Small intestine (tissue), 7 donors: ENCODE data around the gene HSBP1. TPM values are rescaled to one million over a fixed set of nuclear protein-coding genes. Genes with fewer than 3 reads are reported as not detected.

Experiments
- DNase-seq, 2 donors: peaks; one replicate each; pipeline versions ENCODE4 v3.0.0 to v3.0.0-alpha.2; 2013
- FAIRE-seq: peaks from 2 replicates; lab custom pipeline; 2012; peaks lifted over from hg19 to GRCh38; lab: Jason Lieb, UNC
- H3K27ac ChIP-seq, 3 donors: one replicate each; pipeline ENCODE4 v1.5.1; 2013; ENCODE audit warnings: low read length in 2 of 3, mild to moderate bottlenecking in 2 of 3, control low read depth in 1 of 3, inconsistent platforms in 1 of 3, low read depth in 1 of 3, moderate library complexity in 1 of 3
- H3K27me3 ChIP-seq, 3 donors: one replicate each; pipeline ENCODE4 v1.6.1; 2013; ENCODE audit warnings: low read length in 3 of 3, inconsistent platforms in 1 of 3; ENCODE audit not compliant: control insufficient read depth in 3 of 3, insufficient read depth in 3 of 3
- H3K36me3 ChIP-seq, 3 donors: one replicate each; pipeline ENCODE4 v1.6.1; 2013; ENCODE audit warnings: low read length in 3 of 3, inconsistent platforms in 1 of 3, low read depth in 1 of 3, mild to moderate bottlenecking in 1 of 3, moderate library complexity in 1 of 3; ENCODE audit not compliant: control insufficient read depth in 3 of 3, insufficient read depth in 2 of 3
- H3K4me1 ChIP-seq, 3 donors: one replicate each; pipeline ENCODE4 v1.6.1; 2013; ENCODE audit warnings: low read length in 2 of 3, inconsistent platforms in 1 of 3, low read depth in 1 of 3, mild to moderate bottlenecking in 1 of 3, moderate library complexity in 1 of 3; ENCODE audit not compliant: control insufficient read depth in 3 of 3, insufficient read depth in 2 of 3
- H3K4me3 ChIP-seq, 3 donors: one replicate each; pipeline ENCODE4 v1.5.1; 2013; ENCODE audit warnings: low read length in 3 of 3, control low read depth in 1 of 3, inconsistent platforms in 1 of 3, low read depth in 1 of 3, mild to moderate bottlenecking in 1 of 3, moderate library complexity in 1 of 3
- H3K9me3 ChIP-seq, 2 donors: one replicate each; pipeline ENCODE4 v1.6.1; 2013; ENCODE audit warnings: low read depth in 1 of 2, low read length in 1 of 2; ENCODE audit not compliant: control insufficient read depth in 2 of 2, insufficient read depth in 1 of 2
- WGBS, 3 donors: extraction: QIAGEN DNeasy Blood & Tissue Kit; methylation state at CpG; one replicate each; pipeline ENCODE4 v1.1.7; 2013; 5-methylcytosine and 5-hydroxymethylcytosine counted together
- polyA plus RNA-seq, 4 donors: library from polyadenylated mRNA; stranded (reverse) in 3 of 4; unstranded in 1 of 4; fragments of 200-250 nt in 3 of 4; fragments of 120-200 nt in 1 of 4; gene quantifications; one replicate each; pipeline versions ENCODE4 v1.2.1 to v1.2.3, GENCODE V29; 2013
- donor health status: healthy with polysubstance abuse.
- donor health status: control.
- donor health status: control.
- donor health status: Bipolar disorder and iron deficiency.
- donor health status: healthy.

HSBP1 gene
- polyA plus RNA-seq, 4 donors = 30.5 to 113 (median 44.4) TPM

DNA sequence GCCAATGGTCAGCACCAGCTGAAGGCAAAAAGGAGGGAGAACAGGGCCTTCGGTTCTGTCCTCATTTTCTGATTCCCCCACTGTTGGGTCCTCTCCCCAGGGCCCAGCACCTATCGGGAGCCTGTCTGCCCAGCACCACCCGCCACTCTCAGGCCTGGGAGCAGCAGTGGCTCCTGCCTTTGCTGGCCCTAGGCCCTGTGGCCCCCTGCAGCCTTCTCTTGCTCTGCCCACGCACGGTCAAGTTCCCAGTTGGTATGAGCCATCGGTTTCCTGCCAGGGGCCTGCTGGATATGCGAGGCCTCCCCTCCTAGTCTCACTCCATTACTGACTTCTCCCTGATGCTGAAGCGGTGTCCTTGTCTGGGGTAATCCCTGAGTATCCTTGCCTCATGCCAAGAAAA is 37.5 kb downstream of the HSBP1 start:
- Histone ChIP-seq H3K36me3 (no peaks in the 10 kb centered on the region), H3K4me1 (peaks cover 0 to 8% (median 0%) of the 10 kb centered on the region in 3 donors), H3K4me3 (no peak overlapping the region), H3K9me3 (no peaks in the 10 kb centered on the region), H3K27me3 (no peaks in the 10 kb centered on the region), H3K27ac (no peak overlapping the region)
- DNase-seq = no peak
- no peak for FAIRE-seq
- 92 to 98% (median 95%) methylated on average over 8 of the region's 8 CpGs for whole genome bisulfite sequencing, 3 donors

DNA sequence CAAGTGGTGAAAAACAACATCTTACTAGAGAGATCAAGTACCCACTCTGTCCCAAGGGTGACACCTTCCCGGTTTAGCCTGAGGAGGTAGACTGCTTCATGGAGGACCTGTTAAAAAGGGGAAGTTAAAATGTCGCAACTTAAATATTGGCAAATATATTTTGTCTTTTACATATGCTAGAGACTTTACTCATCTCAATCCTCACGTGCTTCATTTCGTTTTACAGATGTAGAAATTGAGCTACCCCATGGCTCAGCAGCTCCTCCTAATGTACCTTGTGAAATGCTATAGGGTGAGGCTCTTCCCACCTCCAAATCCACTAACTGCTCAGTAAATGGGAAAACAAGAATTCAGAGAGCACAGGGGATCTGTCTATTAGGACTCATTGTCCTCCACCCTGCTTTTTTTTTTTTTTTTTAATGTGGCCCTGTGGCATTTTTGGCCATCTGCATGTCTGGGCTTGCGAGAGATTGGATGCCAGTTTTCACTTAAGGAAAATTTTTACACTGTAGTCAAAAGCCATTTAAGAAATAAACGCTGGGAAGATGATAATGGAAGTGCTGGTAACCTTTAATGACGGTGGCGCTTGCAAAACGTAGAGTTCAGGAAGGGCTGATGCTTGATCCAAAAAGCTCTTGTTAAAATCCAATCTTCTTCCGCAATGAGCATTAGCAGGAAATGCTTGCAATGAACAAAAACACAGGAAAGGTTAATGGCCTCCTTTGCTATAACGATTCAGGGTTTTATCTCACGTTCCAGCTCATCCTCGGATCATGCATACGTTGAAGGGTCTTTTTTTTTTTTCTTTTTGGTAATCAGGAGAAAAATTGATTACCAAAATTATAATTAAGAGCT is 39.8 kb downstream of the HSBP1 start:
- no peak overlapping the region for H3K27ac ChIP-seq
- no peak for FAIRE-seq
- H3K9me3 ChIP-seq = peaks cover 0 to 5% of the 10 kb centered on the region in 2 donors
- no peak overlapping the region for H3K4me3 ChIP-seq
- WGBS, 3 donors = 76 to 88% (median 80%) methylated on average over 14 of the region's 14 CpGs
- H3K27me3 ChIP-seq = no peaks in the 10 kb centered on the region
- no peak for DNase-seq
- H3K4me1 ChIP-seq = peaks cover 0 to 8% (median 0%) of the 10 kb centered on the region in 3 donors
- no peaks in the 10 kb centered on the region for H3K36me3 ChIP-seq

DNA sequence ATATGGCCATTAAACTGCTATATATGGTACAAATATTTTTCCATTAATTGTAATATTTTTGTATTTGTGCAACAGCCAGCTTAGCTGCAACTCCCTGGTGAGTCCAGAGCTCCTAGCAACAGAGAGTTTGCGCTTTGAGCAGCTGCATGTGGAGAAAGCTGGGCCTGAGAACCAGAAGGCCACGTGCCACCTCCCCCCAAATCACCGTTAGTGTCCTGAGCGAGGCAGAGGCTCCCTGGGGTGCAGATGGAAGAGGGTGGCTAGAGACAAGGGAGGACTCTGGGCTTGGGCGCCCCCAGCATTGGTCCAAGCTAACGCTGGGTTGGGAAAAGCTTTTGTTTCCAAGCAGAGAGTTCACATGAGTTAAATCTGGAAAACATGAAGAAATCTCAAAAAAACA is 41.6 kb downstream of the HSBP1 start:
- FAIRE-seq = no peak
- 81 to 90% (median 88%) methylated on average over 6 of the region's 6 CpGs for WGBS, 3 donors
- peaks cover 0 to 5% of the 10 kb centered on the region in 2 donors for H3K9me3 ChIP-seq

DNA sequence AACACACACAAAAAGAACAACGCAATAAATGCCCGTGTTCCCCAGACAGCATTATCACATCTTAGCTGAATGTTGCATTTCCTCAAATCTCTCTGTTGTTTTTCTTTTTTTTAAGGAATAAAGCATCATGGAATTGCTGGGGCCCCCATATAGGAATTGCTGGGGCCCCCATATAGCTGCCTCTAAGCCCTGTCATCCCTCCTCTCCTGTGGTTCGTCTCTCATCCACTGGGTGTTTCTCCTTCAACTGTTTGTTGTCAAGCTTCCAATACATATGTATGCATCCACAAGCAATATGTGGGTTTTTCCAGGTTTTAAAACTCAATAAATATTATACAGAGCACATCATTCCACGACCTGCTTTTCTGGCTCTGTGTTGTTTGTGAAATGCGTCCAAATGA is 43.2 kb downstream of the HSBP1 start:
- Histone ChIP-seq H3K27me3 (peaks cover 0 to 5% (median 0%) of the 10 kb centered on the region in 3 donors), H3K36me3 (no peaks in the 10 kb centered on the region), H3K9me3 (peaks cover 0 to 5% of the 10 kb centered on the region in 2 donors), H3K4me1 (no peaks in the 10 kb centered on the region), H3K27ac (no peak overlapping the region), H3K4me3 (no peak overlapping the region)
- FAIRE-seq = no peak
- WGBS, 3 donors = 62 to 76% (median 64%) methylated on average over 5 of the region's 5 CpGs
- DNase-seq = no peak

More for the DNA sequence above, 41.6 kb downstream of the HSBP1 start:
- H3K4me1 ChIP-seq = no peaks in the 10 kb centered on the region
- no peak overlapping the region for H3K4me3 ChIP-seq
- no peak for DNase-seq
- H3K27ac ChIP-seq = no peak overlapping the region
- H3K36me3 ChIP-seq = no peaks in the 10 kb centered on the region
- H3K27me3 ChIP-seq = peaks cover 0 to 2% (median 0%) of the 10 kb centered on the region in 3 donors

DNA sequence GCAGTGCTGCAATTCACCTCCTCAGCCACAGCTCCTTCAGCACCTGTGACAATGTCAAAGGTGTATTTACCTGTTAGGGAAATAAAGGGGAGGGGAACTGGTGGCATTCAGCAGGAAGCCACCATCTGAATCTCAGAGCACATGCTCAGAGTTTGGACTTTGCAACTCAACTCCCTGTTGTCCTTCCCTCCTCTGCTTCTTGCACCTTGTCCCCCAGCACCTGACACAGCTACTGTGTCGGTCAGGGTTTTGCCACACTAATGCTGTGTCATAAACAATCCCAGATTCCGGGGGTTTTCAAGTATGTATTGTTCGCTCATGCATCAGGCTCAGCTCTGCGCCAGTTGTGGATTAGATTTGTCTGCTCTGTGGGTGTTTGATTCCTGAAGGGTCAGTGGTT is 43.7 kb downstream of the HSBP1 start:
- FAIRE-seq (no peak), DNase-seq (peak; percentile 77 to 88)
- no peaks in the 10 kb centered on the region for H3K36me3 ChIP-seq
- H3K27ac ChIP-seq = peak overlapping the region in 1 of 3 donors; percentile 44
- H3K9me3 ChIP-seq = peaks cover 0 to 5% of the 10 kb centered on the region in 2 donors
- WGBS, 3 donors = 42 to 63% (median 59%) methylated on average over 4 of the region's 4 CpGs
- H3K4me3 ChIP-seq = no peak overlapping the region
- no peaks in the 10 kb centered on the region for H3K4me1 ChIP-seq
- H3K27me3 ChIP-seq = peaks cover 0 to 6% (median 0%) of the 10 kb centered on the region in 3 donors

DNA sequence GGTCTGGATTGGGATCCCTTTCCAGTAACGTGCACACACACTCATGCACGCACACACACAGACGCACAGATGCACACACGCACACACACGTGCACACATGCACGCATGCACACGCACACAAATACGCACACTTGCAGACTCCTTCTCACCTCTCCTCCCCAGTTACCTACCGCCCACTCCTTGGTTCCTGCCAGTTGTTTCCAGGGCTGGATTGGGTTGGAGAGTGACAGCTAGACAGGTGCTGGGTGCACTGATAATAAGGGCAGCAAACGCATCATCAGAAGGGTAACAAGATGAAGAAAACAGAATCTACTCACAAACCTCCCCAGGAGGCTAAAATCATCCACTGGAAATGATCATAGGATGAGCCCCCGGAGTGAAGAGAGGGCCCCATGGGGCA is 45.0 kb downstream of the HSBP1 start:
- Histone ChIP-seq H3K36me3 (no peaks in the 10 kb centered on the region), H3K27me3 (peaks cover 0 to 6% (median 0%) of the 10 kb centered on the region in 3 donors), H3K4me1 (no peaks in the 10 kb centered on the region), H3K9me3 (peaks cover 0 to 5% of the 10 kb centered on the region in 2 donors), H3K27ac (no peak overlapping the region), H3K4me3 (no peak overlapping the region)
- no peak for FAIRE-seq
- 92 to 93% (median 93%) methylated on average over 11 of the region's 11 CpGs for WGBS, 3 donors
- DNase-seq = no peak

DNA sequence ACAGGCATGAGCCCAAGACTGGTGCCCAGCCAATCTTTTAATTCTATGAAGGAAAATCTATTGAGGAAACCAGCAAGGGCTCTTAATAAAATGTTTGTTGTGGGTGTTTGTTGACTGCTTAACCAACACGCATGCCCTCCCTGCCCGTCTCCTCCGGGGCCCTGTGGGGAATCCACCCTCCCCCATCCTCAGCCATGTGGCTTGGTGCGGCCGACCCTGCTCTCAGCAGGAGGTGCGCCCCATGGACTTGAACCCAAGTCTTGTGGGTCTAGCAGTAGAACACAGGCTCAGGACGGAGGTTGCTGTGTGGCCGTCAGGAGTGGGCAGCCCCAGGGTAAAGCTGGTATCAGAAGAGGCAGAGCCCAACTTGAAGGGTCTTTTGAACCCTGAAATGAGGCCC is 46.1 kb downstream of the HSBP1 start:
- no peak for FAIRE-seq
- WGBS, 3 donors = 89 to 95% (median 91%) methylated on average over 8 of the region's 8 CpGs

DNA sequence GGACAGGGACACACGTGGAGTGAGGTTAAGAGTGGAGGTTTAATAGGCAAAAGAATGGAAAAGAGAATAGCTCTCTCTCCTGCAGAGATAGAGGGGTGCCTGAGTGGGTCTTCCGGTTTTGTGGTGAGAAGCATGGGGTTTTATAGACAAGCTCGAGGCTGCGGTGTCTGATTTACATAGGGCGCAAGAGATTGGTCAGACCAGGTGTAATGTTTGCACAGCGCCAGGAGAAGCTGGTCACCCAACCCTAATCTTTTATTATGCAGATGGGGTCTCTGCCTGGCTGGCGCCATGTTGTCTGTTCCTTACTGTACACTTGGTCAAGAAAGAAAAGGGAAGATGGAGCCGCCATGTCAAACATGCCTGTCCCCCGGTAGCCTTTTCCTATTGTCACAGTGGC is 46.6 kb downstream of the HSBP1 start:
- FAIRE-seq (no peak), DNase-seq (no peak)
- H3K27ac ChIP-seq = no peak overlapping the region
- WGBS, 3 donors = 75 to 82% (median 80%) methylated on average over 9 of the region's 9 CpGs
- peaks cover 0 to 6% (median 0%) of the 10 kb centered on the region in 3 donors for H3K27me3 ChIP-seq
- H3K9me3 ChIP-seq = peaks cover 0 to 5% of the 10 kb centered on the region in 2 donors
- H3K36me3 ChIP-seq = no peaks in the 10 kb centered on the region
- no peak overlapping the region for H3K4me3 ChIP-seq
- H3K4me1 ChIP-seq = no peaks in the 10 kb centered on the region

More for the DNA sequence above, 46.1 kb downstream of the HSBP1 start:
- Histone ChIP-seq H3K27me3 (peaks cover 0 to 6% (median 0%) of the 10 kb centered on the region in 3 donors), H3K4me3 (no peak overlapping the region), H3K9me3 (peaks cover 0 to 5% of the 10 kb centered on the region in 2 donors), H3K27ac (no peak overlapping the region), H3K4me1 (no peaks in the 10 kb centered on the region), H3K36me3 (no peaks in the 10 kb centered on the region)
- DNase-seq = no peak
